ENCODE results near the gene WIPI1. TPM values are rescaled to one million over a fixed set of nuclear protein-coding genes. Genes with fewer than 3 reads are reported as not detected.

WIPI1 gene
- total and polyA plus RNA-seq, 12 donors: 46.6 to 201 (median 116) TPM

DNA sequence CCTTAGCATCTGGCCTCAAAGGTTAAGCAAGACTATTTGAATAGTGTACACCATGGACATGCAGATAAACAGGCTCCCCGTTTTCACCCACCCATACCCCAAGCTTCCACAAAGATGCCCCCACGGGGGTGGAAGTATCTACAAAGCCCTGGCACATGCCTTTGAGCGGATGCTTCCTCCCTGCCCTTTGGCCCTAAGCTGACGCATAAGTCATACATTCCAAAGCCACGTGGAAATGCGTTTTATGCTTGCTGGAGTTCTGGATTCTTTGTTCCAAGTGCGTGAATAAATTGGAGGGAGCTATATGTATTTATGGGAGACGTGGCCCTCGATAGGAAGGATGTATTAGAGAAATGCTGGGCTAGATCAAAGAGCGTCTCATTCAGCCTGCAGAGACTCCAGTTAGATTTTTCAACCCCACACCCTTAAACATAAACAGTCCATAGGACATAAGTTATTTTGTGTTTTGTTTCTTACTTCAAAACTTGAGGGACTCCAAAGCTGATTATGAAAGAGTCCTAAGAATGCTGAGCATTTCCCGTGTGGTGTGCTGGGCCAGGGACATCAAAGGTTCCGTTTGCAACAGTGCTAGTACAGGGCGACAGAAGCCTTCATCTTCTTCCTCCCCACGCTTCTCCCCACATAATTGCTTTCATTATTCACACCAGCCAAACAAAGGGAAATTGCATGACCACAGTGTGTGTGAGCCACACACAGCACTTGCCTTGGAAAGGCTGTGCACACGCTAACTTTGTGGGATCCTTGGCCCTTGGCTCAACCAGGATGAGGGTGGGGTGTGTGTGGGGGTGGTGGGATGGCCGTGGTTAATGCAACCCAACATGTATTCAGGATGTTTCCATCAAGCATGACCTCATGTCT is 73.6 kb downstream of the WIPI1 start:
- Histone ChIP-seq H3K4me3 (no peak overlapping the region), H3K4me1 (peaks cover 10 to 61% (median 46%) of the 10 kb centered on the region in 9 donors), H3K9me3 (no peaks in the 10 kb centered on the region), H3K36me3 (no peaks in the 10 kb centered on the region), H3K27ac (peak overlapping the region in 9 of 10 donors; percentile 32 to 83 (median 68)), H3K27me3 (no peaks in the 10 kb centered on the region)
- peak in 7 of 8 donors; percentile 27 to 83 (median 52) for ATAC-seq
- intact Hi-C loops (cut with DNase I): loop anchor here in 1 of 10 donors (5.0 kb wide), 1 partner anchor 91 kb away; the partner anchor contains the start of genes ARSG and SLC16A6
- DNase-seq: no peak
- WGBS, 2 donors: 41 to 54% methylated on average over 16 of the region's 16 CpGs
- TF ChIP-seq, protein P1, sequence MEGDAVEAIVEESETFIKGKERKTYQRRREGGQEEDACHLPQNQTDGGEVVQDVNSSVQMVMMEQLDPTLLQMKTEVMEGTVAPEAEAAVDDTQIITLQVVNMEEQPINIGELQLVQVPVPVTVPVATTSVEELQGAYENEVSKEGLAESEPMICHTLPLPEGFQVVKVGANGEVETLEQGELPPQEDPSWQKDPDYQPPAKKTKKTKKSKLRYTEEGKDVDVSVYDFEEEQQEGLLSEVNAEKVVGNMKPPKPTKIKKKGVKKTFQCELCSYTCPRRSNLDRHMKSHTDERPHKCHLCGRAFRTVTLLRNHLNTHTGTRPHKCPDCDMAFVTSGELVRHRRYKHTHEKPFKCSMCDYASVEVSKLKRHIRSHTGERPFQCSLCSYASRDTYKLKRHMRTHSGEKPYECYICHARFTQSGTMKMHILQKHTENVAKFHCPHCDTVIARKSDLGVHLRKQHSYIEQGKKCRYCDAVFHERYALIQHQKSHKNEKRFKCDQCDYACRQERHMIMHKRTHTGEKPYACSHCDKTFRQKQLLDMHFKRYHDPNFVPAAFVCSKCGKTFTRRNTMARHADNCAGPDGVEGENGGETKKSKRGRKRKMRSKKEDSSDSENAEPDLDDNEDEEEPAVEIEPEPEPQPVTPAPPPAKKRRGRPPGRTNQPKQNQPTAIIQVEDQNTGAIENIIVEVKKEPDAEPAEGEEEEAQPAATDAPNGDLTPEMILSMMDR (IDR thresholded peaks at IDR 0.05): no peak

DNA sequence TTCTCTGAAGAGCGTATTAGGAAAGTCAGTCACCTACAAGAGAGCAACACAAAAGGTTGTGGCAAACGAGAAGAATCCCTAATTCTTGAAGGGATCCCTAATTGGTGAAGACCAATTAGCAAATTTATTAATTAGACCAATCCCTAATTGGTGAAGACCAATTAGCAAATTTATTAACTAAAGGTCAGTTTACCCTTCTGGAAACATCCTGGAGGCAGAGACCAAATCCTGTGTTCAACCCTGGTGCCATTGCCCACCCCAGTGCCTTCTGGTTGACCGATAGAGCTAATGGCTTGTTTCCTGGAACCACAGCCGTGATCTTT is 74.2 kb downstream of the WIPI1 start:
- H3K27ac ChIP-seq: peak overlapping the region in 8 of 10 donors; percentile 53 to 83 (median 69)
- DNase-seq (no peak), ATAC-seq (no peak)
- no peaks in the 10 kb centered on the region for H3K9me3 ChIP-seq
- intact Hi-C loops (cut with DNase I): loop anchor here in 1 of 10 donors (5.0 kb wide), 1 partner anchor 91 kb away; the partner anchor contains the start of genes ARSG and SLC16A6
- H3K36me3 ChIP-seq: no peaks in the 10 kb centered on the region
- no peak overlapping the region for H3K4me3 ChIP-seq
- TF ChIP-seq, protein P1 (IDR thresholded peaks at IDR 0.05): no peak
- H3K4me1 ChIP-seq: peaks cover 12 to 67% (median 49%) of the 10 kb centered on the region in 9 donors
- WGBS, 2 donors: 76 to 79% methylated on average over 4 of the region's 4 CpGs
- H3K27me3 ChIP-seq: no peaks in the 10 kb centered on the region

DNA sequence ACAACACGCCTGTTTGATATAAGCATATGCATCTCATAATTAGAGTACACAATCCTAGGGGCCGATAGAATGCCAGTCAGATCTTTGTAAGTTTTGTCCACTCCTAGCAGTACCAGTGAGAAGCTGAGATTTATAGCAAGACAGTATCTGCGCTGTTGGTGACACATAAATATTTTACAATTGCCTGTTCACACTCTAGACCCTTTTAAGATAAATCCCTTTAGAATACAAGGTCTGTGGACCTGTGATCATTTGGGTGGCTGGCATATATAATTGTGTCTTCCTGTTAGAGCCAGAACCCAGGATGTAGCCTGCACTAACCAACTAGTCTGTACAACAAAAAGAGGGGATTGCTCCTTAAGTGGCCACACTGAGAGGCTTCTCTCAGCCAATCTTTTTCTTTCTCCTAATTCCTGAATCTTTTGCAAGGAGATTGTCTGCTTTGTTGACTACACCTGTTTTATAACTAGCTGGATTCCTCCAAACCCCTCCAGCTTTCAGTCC is 74.7 kb downstream of the WIPI1 start:
- TF ChIP-seq, protein P1 (IDR thresholded peaks at IDR 0.05): no peak
- H3K9me3 ChIP-seq: no peaks in the 10 kb centered on the region
- no peak overlapping the region for H3K4me3 ChIP-seq
- H3K27me3 ChIP-seq: no peaks in the 10 kb centered on the region
- 91 to 98% methylated on average over 3 of the region's 3 CpGs for WGBS, 2 donors
- H3K27ac ChIP-seq: peak overlapping the region in 8 of 10 donors; percentile 53 to 83 (median 69)
- ATAC-seq: no peak
- intact Hi-C loops (cut with DNase I): loop anchor here in 1 of 10 donors (5.0 kb wide), 1 partner anchor 90 kb away; the partner anchor contains the start of genes ARSG and SLC16A6
- H3K4me1 ChIP-seq: peaks cover 14 to 71% (median 54%) of the 10 kb centered on the region in 9 donors
- H3K36me3 ChIP-seq: no peaks in the 10 kb centered on the region
- DNase-seq: no peak

DNA sequence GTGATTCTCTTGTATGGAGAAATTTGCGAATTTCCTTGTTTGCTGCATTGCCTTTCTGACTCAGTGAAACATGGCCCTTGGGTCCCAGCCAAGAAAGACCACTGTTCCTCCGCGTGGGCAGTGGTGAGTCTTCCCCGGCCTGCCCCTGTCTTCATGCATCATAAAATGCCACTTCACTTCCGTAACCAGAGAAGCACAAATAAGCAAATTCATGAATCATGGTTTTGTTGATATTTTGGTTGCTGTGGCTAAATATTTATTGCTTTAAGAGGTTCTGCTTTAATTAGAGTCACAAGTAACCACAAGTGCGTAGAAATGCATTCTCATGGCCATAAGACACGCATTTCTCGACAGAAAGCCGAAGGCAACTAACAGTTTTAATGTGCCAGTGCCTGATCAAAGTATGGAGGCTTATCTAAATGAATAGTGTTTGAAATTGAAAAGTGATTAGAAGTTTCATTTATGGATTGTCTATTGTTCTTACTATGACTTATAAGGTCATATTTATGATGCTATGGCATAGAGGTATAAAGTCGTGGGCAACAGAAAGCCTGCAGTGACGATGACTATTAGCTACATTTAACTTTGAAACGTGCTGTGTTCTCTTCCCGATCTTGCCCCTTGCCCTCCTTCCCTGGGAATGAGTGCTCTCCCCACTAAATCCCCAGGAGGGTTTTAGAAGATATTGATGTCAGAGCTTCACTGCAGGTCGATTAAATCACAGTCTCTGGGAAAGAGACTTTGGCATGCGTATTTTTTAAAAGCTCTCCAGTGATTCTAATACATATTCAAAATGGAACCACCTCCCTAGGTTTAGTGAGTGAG is 76.0 kb downstream of the WIPI1 start:
- TF ChIP-seq, protein P1 (IDR thresholded peaks at IDR 0.05): no peak
- H3K4me3 ChIP-seq: no peak overlapping the region
- intact Hi-C loops (cut with DNase I): loop anchor here in 1 of 10 donors (5.0 kb wide), 1 partner anchor 89 kb away; the partner anchor contains the start of genes ARSG and SLC16A6
- ATAC-seq (no peak), DNase-seq (no peak)
- peak overlapping the region in 4 of 10 donors; percentile 9 to 96 (median 72) for H3K27ac ChIP-seq
- H3K27me3 ChIP-seq: no peaks in the 10 kb centered on the region
- H3K4me1 ChIP-seq: peaks cover 23 to 76% (median 59%) of the 10 kb centered on the region in 9 donors
- no peaks in the 10 kb centered on the region for H3K36me3 ChIP-seq
- WGBS, 2 donors: 86% methylated on average over 15 of the region's 15 CpGs
- no peaks in the 10 kb centered on the region for H3K9me3 ChIP-seq

Measured in heart right ventricle (tissue), 16 donors.